Heart left ventricle (tissue), 13 donors: ENCODE measurements around the gene NLGN3.

Experiments
- POLR2A ChIP-seq, 2 donors: fragments of 450-650 bp; IDR thresholded peaks; one replicate each; pipeline ENCODE4 v1.6.1; 2017; ENCODE audit warnings: antibody characterized with exemption in 2 of 2, mild to moderate bottlenecking in 2 of 2, moderate library complexity in 2 of 2
- TF ChIP-seq, protein P1 (sequence below), 12 donors: fragments of 200-600 bp; sonication (generic) in 4 of 12; IDR thresholded peaks; one replicate each; pipeline versions ENCODE4 v1.5.0 to v1.8.0; 2018 to 2022; ENCODE audit warnings: antibody characterized with exemption in 12 of 12, mild to moderate bottlenecking in 5 of 12
- donor health status: ischemic (EF 13 %, LVEDD 7.1; RV severe dilation, severe dysfunction).
- donor health status: DM: no; HTN: yes; CAD: no.
- donor health status: DM: no; HTN: no; CAD: no.
- donor health status: ischemic (EF 25% LVEDD 6.9; RV normal size, moderate dysfunction).
- donor health status: ischemic (EF 25% LVEDD 5.7; RV mildly dilated, moderate dysfunction).
- donor health status: ischemic (EF 35%, LVEDD 5.7; RV mildly dilated, moderate dysfunction).
- donor health status: nonischemic (EF 11% LVEDD 7.7; RV severe dilation, severe dysfunction).
- donor health status: DM: yes; HTN: yes; CAD: no.
- donor health status: PGD.
- donor health status: ischemic (EF 29% LVEDD 5.4; RV normal size, mild dysfunction).
- donor health status: nonischemic (EF 23%, LVEDD 6.1; RV moderate dilation, normal function).

DNA sequence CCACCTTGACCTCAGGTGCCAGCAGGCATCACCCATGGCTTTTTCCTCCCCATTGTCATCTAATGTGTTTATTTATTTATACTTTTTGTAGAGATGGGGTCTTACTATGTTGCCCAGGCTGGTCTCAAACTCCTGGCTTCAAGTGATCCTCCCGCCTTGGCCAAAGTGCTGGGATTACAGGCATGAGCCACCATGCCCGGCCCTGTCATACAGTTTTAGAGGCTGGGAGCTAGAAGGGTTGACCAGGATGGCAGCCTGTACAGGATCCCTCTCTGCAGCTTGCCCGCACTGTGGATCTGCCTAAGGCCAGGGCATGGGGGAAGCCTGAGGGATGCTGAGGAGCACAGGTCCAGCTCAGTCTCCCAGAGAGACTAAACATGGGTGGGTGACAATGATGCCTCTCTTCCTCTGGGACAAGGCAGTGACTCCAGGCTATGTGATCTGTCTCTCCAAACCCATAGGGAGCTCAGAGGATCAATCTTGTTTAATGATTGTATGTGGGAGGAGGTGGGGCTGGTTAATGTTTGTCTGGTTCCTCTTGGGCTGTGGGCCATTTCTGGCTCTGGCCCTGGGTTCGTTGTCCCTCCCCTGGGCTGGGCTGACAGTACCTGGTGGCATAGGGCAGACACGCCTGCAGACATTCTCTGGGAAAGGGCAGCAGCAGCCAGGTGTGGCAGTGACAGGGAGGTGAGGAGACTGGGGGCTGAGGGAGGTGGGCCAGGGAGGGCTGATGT lies 70.1 kb downstream of the NLGN3 start:
- TF ChIP-seq, protein P1, sequence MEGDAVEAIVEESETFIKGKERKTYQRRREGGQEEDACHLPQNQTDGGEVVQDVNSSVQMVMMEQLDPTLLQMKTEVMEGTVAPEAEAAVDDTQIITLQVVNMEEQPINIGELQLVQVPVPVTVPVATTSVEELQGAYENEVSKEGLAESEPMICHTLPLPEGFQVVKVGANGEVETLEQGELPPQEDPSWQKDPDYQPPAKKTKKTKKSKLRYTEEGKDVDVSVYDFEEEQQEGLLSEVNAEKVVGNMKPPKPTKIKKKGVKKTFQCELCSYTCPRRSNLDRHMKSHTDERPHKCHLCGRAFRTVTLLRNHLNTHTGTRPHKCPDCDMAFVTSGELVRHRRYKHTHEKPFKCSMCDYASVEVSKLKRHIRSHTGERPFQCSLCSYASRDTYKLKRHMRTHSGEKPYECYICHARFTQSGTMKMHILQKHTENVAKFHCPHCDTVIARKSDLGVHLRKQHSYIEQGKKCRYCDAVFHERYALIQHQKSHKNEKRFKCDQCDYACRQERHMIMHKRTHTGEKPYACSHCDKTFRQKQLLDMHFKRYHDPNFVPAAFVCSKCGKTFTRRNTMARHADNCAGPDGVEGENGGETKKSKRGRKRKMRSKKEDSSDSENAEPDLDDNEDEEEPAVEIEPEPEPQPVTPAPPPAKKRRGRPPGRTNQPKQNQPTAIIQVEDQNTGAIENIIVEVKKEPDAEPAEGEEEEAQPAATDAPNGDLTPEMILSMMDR (IDR thresholded peaks at IDR 0.05), result no peak
- no peak for TF ChIP-seq POLR2A (IDR thresholded peaks at IDR 0.05)
